ENCODE results near the gene ADORA2A.
"Not testable (repeated sequence)": the region's sequence is repeated elsewhere in the genome, so short reads cannot be mapped to it uniquely, and the experiment has no call there.

ADORA2A gene

GRCh38 chr22:24455751-24456426 is 28.5 kb downstream of the ADORA2A start:
- DNase-seq: no peak

GRCh38 chr22:24457894-24458420 is 30.6 kb downstream of the ADORA2A start:
- no peak for DNase-seq

DNA sequence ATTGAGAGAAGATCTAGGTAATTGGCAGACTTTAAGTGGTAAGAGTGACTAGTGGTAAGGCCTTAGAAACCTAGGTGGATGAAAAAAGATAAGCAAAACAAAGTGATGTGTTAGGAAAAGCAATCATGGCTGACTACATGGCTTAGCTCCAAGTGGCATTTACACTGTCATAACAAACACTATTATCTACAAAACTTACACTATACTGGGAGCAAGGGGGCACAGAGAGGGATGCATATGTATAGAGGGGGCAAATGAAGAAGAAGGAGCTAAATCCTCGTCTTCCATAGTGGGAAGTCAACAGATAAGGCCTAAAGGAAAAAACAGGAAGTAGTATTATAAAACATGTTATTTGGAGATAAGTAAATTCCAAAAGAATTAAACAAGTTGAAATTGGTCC is 32.5 kb downstream of the ADORA2A start:
- DNase-seq: no peak

DNA sequence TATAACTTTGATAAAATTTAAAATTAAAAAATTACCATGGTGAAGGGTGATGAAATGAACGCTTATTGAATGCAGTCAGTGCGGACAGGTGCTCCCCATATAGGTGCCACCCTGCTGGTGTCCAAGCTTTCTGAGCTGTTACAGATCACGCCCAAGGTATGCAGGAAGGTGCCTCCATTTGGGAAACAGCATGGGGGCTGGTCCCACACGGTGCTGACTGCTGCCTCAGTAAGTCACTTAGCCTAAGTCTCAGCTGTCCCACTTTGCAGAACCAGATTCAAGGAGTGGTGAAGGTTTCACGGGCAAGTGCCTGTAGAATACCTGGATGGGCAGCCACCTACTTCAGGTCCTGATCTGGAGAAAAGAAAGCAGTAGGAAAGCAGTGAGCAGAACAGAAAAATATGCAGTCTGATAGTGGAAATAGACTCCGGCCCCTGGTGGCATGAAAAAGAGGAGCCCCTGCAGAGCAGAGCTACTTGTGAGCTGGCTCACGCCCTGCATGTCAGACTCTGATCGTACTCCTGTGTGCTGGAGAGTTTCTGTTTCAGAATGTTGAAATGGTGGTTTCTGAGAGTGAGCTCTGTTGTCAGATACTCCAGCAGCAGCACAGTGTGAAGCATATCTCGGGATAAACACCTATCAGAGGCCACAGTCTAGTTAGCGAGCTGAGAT is 33.2 kb downstream of the ADORA2A start:
- DNase-seq: no peak

DNA sequence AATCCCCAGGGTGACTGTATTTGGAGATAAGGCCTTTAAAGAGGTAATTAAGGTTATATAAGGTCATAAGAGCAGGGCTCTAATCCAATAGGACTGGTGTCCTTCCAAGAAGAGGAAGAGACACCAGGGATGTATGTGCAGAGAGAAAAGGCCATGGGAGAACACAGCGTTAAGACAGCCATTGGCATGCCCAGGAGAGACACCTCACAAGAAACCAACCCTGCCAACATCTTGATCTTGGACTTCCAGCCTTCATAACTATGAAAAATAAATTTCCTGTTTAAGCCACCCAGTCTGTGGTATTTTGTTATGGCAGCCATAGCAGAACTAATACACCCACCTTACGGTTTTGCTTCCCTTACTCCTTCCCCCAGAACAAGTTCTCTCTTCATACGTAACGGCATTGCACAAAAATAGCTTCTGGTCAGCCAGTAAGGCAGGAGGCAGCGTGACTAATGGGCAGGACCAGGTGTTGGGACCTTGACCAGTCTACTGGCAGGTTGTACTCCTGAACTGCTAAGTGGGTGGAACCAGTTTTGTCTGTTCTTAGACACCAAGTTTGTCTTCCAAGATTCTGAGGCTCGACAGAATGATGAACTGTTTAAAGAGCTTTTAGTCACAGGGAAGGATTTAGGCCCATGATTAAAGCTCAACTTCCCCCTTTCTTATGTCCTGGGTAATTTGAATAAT is 35.8 kb downstream of the ADORA2A start:
- DNase-seq: no peak

- DNase-seq: no peak
These were observed 38.2 kb downstream of the ADORA2A start for GRCh38 chr22:24465566-24465965.

DNA sequence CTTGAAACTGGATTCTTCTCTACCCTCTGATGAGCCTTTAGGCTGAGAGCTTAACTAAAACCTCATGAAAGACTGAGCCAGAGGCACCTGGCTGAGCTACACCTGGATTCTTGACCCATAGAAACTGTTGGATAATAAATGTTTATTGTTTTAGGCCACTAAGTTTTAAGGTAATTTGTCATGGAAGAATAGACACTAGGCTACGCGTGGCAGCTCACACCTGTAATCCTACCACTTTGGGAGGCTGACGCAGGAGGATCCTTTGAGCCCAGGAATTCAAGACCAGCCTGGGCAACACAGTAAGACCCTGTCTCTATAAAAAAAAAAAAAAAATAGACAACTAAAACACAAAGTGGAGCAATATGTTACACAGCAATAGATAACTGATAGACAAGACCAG is 38.6 kb downstream of the ADORA2A start:
- DNase-seq: no peak

GRCh38 chr22:24466716-24467328 is 39.4 kb downstream of the ADORA2A start:
- no peak for DNase-seq

DNA sequence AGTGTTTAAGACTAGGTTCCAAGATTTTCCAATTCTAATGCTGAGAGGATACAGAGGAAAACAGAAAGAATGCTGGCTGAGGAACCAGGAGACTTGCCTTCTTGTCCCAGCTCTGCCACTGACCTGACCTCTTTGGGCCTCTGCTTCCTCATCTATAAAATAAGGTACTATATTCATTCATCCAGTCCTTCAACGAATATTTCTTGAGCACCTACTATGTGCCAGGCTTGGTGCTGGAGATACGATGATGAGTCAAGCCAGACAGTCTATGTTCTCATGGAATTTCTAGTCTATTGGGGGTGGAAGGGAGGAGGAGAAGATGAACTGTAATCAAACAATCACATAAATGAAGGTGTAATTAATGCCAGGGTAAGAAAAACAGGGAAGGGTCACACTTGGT is 39.9 kb downstream of the ADORA2A start:
- no peak for DNase-seq

DNA sequence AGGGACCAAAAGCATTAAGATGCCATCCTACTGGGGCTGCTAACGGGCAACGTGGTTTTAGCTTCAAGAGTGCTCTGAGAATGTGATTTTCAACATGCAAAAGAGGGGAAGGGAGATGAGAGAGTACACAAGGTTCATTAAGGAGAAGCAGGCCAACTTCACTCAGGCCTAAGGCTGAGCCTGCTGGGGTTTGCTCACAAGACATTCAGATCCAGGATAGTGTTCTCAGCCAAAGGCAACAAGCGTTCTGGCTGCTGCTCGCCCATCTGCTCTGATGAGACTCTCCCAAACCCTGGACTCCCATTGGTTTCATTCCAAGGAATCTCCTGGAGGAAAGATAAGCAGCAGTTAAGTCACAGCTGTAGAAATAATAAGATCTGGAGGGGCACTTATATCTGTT is 44.2 kb downstream of the ADORA2A start:
- no peak for DNase-seq

DNA sequence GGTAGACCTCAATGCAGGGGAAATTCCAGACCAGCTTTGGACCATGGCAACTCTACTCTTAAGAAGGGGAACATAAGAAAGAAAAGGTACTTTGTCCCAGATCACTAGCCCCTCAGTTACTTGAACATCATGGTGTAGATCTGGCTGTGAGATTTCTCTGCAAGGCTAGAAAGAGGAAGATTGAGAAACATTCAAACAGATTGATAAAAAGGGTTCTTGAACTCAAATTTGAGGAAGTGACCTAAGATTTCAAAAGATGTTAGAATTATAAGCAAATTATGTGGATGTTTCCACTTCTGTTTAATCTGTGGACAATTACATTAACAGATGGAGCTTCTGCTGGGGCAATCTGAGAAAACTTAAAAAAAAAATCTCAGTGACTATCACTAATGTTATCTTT is 45.9 kb downstream of the ADORA2A start:
- no peak for DNase-seq

DNA sequence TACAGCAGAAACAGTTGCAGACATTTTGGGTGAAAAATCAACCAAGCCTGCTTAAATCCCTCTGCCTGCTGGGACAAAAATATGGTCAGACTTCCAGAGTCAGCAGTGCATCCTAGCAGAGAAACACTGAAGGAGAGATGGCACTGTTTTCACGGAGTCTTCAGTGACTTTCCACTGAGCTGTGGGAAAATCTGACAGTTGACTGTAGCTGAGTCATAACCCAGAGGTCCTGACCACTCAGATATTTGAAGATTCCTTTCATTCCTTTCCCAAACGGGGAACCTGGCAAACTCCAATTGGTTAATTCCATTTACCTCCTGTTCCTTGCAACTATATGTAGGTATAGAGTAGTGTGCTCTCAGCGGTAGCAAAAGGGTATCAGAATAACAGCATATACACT is 46.8 kb downstream of the ADORA2A start:
- no peak for DNase-seq

DNA sequence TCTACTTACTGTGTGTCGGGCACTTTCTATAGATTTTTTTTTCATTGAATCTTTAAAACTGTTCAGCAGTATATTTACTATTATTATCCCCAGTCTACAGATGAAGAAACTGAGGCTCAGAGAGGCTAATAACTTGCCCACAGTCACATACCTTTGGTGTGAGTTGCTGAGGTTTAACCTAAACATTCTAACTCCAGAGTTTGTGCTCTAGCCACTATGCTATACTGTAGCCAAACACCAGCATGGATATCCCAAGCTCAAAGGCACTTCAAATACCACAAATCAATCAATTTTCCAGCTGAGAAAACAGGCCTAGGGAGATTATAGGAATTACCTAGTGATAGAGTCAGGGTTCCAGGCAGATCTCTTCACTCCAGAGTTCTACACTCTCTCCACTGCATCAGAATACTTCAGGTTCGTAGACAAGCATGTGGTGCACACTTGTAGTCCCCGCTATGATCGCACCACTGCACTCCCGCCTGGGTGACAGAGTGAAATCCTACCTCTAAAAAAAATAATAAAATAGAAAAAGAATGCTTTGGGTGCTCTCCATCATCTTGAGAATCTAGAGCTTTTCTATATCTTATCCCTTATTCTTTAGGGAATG is 47.4 kb downstream of the ADORA2A start:
- no peak for DNase-seq

DNA sequence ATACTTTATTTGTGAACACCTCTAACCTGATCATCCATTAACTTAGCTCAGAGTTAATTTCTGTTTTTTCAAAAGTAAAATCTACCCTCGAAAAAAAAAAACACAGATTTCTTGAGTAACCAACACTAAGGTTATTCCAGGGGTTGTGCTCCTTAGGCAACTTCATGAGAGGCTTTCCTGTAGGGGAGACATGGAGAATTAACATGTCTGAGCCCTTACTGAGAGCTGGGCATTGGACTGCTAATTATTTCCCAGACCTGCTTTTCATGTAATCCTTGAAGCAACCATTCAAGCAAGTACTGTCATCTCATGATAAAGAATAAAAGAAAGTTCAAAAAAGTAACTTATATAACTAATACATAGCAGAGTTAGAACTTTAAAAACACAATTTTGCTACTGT is 54.2 kb downstream of the ADORA2A start:
- no peak for DNase-seq

GRCh38 chr22:24482575-24482974 is 55.2 kb downstream of the ADORA2A start:
- DNase-seq: no peak

GRCh38 chr22:24482998-24483397 is 55.6 kb downstream of the ADORA2A start:
- DNase-seq: no peak

DNA sequence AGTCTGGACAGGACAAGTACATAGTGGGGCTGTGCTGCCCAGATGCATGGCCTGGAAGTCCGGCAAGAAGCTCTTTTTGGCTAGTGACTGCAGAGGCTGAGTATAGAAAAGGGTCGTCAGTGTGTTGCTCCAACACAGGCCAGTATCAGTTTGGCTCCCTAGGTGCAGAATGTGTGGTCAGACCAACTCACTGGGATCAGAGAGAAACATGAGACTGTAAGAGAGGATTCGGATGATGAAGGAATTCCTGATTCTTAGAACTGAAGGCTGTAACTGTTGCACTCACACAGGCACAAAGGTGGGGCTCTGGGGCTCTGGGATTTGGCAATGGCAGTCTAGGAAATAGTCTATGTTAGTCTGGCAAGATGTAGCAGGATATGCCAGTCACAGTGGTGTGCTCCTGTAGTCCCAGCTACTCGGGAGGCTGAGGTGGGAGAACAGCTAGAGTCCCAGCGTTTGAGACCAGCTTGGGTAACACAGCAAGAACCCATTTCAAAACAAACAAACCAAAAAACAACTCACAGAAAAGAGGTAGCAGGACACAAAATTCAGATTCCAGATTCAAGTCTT is 56.7 kb downstream of the ADORA2A start:
- no peak for DNase-seq

DNA sequence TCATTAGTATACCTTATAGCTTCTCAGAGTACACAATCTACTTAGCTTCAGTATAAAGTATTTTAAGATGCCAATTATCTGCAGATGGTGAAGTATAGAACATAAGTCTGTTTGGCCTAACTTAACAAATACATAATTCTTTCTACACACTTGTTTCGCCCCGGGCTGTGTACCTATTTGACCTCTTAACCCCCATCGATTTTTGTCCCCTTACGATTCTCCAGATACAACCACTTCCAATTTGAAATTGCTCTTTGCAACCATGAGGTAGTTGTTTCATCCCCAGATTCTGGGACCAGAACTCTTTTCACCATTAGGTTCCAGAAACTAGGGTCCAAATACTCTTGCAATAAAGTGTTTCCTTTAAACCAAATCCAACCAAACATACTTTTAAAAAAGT is 57.8 kb downstream of the ADORA2A start:
- DNase-seq: no peak

DNA sequence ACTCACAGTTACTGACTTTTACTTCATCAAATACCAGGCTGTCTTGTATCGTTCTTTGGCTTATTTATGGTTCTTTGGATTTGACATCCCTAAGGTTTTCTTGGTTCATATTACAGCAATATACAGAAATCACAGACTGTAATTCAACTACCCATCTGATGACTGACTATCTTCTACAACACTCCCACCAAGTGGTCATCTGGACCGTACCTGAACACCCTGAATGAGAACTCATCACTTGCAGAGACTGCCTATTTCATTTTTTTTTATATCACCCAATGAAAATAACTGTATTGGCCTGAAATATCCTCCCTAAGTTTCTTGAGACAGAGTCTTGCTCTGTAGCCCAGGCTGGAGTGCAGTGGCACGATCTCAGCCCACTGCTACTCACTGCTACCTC is 58.2 kb downstream of the ADORA2A start:
- DNase-seq: no peak

DNA sequence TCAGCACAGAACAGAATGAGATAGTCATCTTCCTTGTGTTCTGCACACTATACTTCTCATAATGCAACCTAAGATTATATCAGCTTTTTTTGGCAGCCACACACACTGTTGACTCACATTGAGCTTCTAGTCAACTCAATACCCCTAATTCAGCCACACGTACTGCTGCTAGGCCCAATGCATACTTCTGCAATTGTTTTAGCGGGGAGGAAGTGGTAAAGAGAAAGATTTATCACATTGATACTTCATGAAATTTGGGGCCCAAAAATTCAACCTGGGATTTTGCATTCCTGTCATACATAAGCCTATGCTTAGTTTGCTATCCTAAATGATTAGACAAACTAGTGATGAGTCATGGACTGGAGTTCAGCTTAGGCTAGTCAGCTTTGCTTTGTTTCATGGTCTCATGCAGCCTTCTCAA is 59.1 kb downstream of the ADORA2A start:
- DNase-seq: no peak

GRCh38 chr22:24489011-24489410 is 61.6 kb downstream of the ADORA2A start:
- no peak for DNase-seq

DNA sequence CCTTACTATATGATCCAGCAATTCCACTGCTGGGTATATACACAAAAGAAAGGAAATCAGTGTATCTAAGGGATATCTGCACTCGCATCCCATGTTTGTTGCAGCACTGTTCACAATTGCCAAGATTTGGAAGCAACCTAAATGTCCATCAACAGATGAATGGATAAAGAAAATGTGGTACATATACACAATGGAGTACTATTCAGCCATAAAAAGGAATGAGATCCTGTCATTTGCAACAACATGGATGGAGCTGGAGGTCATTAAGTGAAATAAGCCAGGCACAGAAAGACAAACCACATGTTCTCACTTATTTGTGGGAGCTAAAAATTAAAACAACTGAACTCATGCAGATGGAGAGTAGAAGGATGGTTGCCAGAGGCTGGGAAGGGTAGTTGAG is 62.0 kb downstream of the ADORA2A start:
- not testable (repeated sequence) for DNase-seq

Data from NCI-H1694 treated with DMSO at 0.1 percent for 48 hours (cell line).